AG04450 (cell line): ENCODE data around the gene DUOXA1. TPM values are rescaled to one million over a fixed set of nuclear protein-coding genes. Genes with fewer than 3 reads are reported as not detected.

Experiments used
- CTCF ChIA-PET: fragments of 300-600, 350-600 bp; formaldehyde crosslinking; extraction: SDS; loops from one replicate; lab custom pipeline; 2022; ENCODE audit warnings: antibody characterized with exemption, inconsistent platforms; lab: Charles Lee
- POLR2A ChIA-PET: fragments of 350-600 bp; formaldehyde crosslinking; extraction: SDS; loops from one replicate; lab custom pipeline; 2021; ENCODE audit warnings: antibody characterized with exemption, inconsistent platforms; lab: Yijun Ruan, JAX
- DNase-seq: peaks from one replicate; pipeline ENCODE4 v3.0.0-alpha.2; 2011; ENCODE audit warnings: low read depth, low spot score
- H3K27ac ChIP-seq: one replicate; pipeline ENCODE4 v1.5.1; 2012; ENCODE audit warnings: low read depth, low read length, control low read depth
- H3K27me3 ChIP-seq: one replicate; pipeline ENCODE4 v1.6.0; 2012; ENCODE audit warnings: low read length; ENCODE audit not compliant: control insufficient read depth, insufficient read depth
- H3K4me3 ChIP-seq: 2 replicates; pipeline ENCODE4 v1.5.1; 2011; ENCODE audit warnings: mild to moderate bottlenecking, low read depth, low read length, control low read depth
- H3K9me3 ChIP-seq: 2 replicates; pipeline ENCODE4 v1.5.1; 2012; ENCODE audit warnings: low read length; ENCODE audit not compliant: control insufficient read depth, insufficient read depth
- polyA plus RNA-seq: library from polyadenylated mRNA; depleted of rRNA; stranded (reverse); fragments of >200 nt; gene quantifications from 2 replicates; pipeline ENCODE4 v1.2.3, GENCODE V29; 2011
- TF ChIP-seq, protein P1 (sequence below): IDR thresholded peaks from 2 replicates; pipeline ENCODE4 v1.5.1; 2011; ENCODE audit warnings: low read depth, low read length, control low read depth, inconsistent platforms

The DUOXA1 gene
- polyA plus RNA-seq, 1 experiment: not detected

DNA sequence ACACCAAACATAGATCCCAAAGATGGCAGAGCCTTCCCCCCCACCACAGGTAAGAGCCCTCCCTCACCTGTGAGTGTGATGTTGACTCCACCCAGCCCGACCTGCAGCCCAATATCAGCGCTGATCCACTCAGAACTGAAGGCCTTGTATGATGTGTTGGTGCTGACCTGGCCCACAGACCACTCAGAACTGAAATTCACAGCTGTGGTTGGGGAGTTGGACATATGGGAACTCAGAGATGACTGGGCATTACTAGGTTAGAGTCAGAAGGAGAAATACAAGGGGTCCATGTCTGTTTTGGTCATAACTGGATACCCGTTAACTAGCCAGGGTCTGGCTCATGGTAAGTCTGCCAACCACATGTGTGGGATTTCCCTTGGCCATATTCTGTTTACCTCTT lies 8.7 kb downstream of the DUOXA1 start:
- Histone ChIP-seq H3K4me3 (no peak overlapping the region), H3K27me3 (peaks cover 23% of the 10 kb centered on the region), H3K27ac (no peak overlapping the region), H3K9me3 (no peaks in the 10 kb centered on the region; the same call in 1 of the 2 replicates)
- CTCF ChIA-PET: interaction anchor here (0.6 to 2.8 kb wide), 6 partner anchors 38 to 278 kb away, joined by 3 to 10 read pairs (median 4); no protein-coding TSS in a partner anchor
- DNase-seq: no peak
- TF ChIP-seq, protein P1, sequence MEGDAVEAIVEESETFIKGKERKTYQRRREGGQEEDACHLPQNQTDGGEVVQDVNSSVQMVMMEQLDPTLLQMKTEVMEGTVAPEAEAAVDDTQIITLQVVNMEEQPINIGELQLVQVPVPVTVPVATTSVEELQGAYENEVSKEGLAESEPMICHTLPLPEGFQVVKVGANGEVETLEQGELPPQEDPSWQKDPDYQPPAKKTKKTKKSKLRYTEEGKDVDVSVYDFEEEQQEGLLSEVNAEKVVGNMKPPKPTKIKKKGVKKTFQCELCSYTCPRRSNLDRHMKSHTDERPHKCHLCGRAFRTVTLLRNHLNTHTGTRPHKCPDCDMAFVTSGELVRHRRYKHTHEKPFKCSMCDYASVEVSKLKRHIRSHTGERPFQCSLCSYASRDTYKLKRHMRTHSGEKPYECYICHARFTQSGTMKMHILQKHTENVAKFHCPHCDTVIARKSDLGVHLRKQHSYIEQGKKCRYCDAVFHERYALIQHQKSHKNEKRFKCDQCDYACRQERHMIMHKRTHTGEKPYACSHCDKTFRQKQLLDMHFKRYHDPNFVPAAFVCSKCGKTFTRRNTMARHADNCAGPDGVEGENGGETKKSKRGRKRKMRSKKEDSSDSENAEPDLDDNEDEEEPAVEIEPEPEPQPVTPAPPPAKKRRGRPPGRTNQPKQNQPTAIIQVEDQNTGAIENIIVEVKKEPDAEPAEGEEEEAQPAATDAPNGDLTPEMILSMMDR: no peak
- POLR2A ChIA-PET: no interaction called here

- POLR2A ChIA-PET: no interaction called here
- Histone ChIP-seq H3K27ac (no peak overlapping the region), H3K27me3 (peaks cover 28% of the 10 kb centered on the region), H3K4me3 (no peak overlapping the region), H3K9me3 (no peaks in the 10 kb centered on the region; the same call in 1 of the 2 replicates)
- CTCF ChIA-PET: interaction anchor here (0.6 to 1.7 kb wide), 4 partner anchors 42 to 279 kb away, joined by 3 to 5 read pairs (median 4); no protein-coding TSS in a partner anchor
- TF ChIP-seq, protein P1: no peak
- no peak for DNase-seq
These were observed 9.4 kb downstream of the DUOXA1 start for GRCh38 chr15:45120081-45120972.

DNA sequence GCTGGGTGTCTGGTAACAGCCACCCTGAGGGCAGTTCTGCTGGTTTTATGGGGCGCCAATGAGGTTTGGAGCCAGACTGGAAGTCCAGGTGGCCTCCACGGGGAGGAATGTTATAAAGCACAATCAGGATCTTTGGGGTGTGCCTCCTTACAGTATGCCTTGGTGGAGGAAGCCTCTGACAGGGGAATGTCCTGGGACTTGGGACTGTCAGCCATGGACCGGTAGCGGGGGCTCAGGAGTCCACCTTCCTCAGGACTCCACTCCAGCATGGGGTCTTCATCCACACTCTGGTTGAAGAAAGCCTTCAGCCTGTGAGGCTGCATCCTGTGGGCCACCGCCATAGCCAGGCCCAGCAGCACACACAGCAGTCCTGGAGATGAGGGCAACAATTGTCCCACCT lies 10.7 kb downstream of the DUOXA1 start:
- ChIA-PET POLR2A (no interaction called here), CTCF (interaction anchor here (0.9 to 1.9 kb wide), 37 partner anchors 8 to 338 kb away, joined by 3 to 37 read pairs (median 8); partner anchors contain the start of genes DUOX1, DUOXA1 and SORD)
- DNase-seq: no peak
- Histone ChIP-seq H3K27me3 (peaks cover 41% of the 10 kb centered on the region), H3K9me3 (no peaks in the 10 kb centered on the region; the same call in 1 of the 2 replicates), H3K4me3 (no peak overlapping the region), H3K27ac (no peak overlapping the region)
- TF ChIP-seq, protein P1: no peak

DNA sequence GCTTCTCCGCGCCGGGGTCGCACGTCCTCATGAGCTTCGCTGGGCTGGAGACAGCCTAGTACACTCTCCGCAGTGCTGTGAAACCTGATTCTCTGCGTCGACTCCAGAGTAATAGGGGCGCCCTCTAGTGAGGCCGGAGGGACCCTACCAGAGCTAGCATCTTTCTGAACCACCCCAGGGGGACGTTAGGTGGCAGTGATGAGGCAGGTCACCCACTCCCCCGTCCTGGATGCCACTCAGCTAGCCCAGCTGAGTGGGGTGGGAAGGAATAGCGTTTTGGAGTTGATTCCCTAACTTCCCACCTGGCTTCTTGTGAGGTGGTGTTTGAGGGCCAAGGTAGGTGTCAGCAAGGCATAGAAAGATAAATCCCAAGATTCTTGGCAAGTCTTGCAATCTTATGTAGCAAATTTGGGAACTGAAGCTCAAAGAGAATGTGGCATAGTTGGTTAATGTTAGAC lies 11.5 kb downstream of the DUOXA1 start:
- Histone ChIP-seq H3K9me3 (no peaks in the 10 kb centered on the region; the same call in 1 of the 2 replicates), H3K27me3 (peaks cover 46% of the 10 kb centered on the region), H3K27ac (no peak overlapping the region), H3K4me3 (no peak overlapping the region; the same call in 1 of the 2 replicates)
- CTCF ChIA-PET: interaction anchor here (0.5 to 1.9 kb wide), 64 partner anchors 9 to 1184 kb away, joined by 3 to 37 read pairs (median 5); partner anchors contain the start of genes DUOX1, DUOXA1 and SORD
- POLR2A ChIA-PET: interaction anchor here (0.7 kb wide), 1 partner anchor 50 kb away, joined by 3 read pairs; no protein-coding TSS in a partner anchor
- DNase-seq: peak; percentile 76
- TF ChIP-seq, protein P1: peak; percentile 100
